ENCODE results near the gene SF3B6.
A peak's percentile ranks its signal among the peaks of the same experiment; 100 is the strongest.
"Not testable (repeated sequence)": the region's sequence is repeated elsewhere in the genome, so short reads cannot be mapped to it uniquely, and the experiment has no call there.

The SF3B6 gene, protein sequence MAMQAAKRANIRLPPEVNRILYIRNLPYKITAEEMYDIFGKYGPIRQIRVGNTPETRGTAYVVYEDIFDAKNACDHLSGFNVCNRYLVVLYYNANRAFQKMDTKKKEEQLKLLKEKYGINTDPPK

GRCh38 chr2:24075915-24076848 lies at the start of gene SF3B6:
TSS of gene SF3B6 (minus strand) at chr2:24076326. CDS start at chr2:24076229, 97 bp downstream.
- DNase-seq: peak; percentile 99

DNA sequence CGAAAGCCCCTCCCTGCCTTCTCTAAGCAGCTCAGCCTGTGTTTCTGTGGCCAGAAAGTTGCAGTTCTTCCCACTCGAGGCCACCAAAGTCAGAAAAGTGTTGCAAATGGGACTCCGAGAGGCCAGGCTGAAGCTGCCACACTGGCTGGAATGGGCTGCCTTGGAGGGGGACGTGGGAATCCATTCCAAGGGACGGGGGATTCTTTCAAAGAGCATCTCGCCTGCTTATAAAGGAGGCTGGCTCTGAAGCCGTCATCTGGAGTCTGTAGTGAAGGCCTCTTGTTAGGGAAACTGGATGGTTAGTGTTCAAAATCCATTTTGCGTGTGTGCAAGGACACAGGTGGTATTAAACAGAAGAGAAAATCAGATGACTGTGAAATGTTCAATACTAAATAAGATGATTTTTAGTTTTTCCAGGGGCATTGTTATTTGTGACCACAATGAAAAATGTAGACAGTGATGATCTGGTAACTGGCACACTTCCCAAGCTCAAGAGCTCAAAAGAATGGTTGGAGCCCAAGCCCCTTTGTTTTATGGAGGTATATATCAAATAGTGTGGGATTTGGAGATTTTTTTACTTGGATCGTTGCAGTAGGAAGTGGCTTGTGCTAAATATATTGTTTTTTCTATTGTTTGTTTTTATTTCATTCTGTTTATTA lies 47.9 kb upstream of the SF3B6 start:
- no peak for DNase-seq

DNA sequence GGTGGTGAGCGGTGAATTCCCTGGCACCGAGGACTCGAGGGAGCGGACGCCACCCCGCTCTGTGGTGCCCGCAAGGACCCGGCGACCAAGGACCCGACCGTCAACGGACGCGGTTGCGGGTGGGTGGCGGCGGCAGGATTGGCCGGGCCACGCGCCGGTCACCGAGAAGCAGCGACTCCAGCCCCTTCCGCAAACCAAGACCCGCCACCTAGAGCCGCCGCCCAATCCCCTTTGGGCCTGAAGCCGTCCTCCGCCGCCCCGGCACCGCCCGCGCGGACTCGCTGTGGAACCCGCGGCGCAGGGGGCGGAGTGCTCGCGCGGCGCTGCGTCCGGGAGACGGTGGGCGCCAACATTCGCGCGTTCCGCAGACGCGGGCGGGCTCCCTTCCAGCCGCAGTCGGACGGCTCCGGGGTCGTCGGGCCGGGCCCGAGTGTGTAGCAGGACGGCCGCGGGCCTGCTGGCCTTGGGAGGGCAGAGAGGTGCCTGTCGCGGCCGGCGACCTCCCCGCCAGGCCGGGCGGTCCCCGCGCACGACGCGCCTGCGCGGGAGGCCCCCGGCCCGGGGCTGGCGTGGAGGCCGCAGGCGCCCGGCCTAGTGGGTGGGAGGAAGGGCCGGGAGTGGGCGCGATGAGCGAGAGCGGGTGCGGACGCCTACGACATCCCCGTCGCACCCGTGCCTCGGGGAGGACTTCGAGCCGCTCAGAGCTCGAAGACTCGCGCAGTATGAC lies 47.2 kb upstream of the SF3B6 start, which contains the start of the genes FAM228B and PFN4:
Gene FAM228B, plus strand, starts transcription at position 275 of the 727 bp plus-strand sequence. CDS start 893 bp downstream, outside the sequence.
Gene PFN4, minus strand, starts transcription at position 140 of the 727 bp plus-strand sequence. CDS start 799 bp downstream, outside the sequence.
- DNase-seq: peak; percentile 75

DNA sequence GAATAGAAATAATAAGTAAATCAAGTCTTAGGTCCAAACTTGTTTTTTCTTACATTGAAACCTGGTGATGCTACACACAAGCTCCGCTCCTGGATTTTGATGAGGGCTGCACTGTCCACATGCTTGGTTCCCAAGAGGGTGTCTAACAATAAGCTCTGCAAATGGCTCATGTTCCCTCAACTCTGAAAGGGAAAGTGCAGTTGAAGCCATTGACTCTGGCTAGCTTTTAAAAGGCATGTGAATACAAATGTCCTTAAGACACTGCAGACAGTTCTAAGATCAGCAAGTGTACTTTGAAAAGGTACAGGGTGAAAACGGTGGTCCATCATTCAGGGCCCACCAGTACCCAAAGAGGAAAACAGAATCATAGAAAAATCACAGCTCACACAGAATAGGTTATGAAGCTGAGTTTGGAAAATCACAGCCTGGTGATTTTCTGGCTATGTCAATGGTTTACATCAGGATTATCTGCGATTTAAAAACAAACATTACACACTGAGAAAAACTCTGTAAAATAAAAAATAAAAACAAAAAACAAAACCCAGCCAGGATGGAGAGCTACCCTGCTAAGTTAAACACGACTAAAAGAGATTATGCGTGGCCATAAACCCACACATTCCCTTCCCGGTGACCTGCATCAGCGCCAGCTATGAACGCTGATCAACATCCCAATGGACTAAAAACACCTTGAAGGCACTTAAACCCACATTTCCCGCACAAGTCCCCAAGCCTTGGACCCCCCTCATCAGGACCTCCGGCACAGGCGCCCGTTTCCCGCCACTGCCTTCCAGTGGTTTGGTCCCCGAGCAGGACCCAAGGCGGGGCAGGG lies 46.5 kb upstream of the SF3B6 start:
- DNase-seq: no peak

GRCh38 chr2:24121469-24121868 lies 45.3 kb upstream of the SF3B6 start:
- DNase-seq: no peak

GRCh38 chr2:24121066-24121465 lies 44.9 kb upstream of the SF3B6 start:
- no peak for DNase-seq

DNA sequence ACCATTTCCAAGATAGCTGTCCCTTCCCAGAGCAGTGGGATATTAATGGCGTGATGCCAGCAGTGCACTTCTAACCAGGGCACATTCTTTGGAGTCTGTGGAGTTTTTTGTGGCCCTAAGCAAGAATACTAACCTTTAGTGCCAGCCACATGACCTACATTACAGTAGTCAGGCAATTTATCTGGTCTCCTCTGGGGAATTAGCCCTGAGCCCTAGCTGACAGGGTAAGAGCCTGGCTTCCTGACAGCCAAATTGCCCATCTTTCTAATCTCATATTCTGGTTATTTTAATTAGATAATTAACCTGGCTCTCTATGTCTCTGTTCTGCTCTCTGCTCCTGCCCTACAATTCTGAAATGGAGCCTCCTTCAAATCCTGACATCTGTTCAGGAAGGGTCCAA lies 41.8 kb upstream of the SF3B6 start:
- no peak for DNase-seq

DNA sequence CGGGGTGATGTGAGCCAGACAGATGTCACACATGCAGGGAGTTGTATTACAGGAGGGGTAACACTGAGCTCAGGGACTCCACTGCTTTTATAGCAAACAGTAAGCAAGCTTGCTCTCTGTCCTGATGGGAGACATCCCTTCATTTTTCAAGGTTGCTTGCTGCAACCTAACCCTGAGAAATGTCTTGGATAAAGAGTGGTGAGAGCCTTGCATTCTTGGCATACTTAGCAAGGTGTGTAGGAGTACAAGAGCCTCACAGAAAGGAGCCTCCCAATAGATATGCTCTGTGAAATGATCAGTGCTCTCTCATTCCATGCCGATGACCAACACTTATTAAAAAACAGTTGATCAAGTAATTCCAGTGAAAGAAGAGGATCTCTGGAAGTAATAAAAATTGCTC lies 38.9 kb upstream of the SF3B6 start:
- no peak for DNase-seq

DNA sequence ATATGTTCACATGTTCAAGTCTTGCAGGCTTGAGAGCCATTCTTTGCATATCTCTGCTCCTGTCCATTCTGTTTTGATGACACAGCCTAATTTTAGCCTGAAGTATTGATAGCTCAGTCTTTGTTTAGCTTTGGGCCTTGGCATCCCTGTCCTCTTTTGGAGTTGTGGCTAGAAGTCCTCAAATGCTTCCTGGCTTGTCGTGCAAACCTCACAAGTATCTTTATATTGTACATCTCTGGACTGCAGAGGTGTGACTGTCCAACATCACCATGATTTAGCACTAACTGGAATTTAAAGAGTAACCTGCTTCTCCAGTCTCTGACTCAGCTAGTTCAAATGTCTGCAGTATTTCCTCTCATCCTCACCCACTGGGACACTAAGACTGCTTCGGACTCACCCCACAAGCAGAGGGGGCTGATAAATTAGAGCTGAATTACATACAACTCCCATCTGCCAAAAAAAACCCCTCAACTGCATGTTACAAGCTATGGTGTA lies 35.3 kb upstream of the SF3B6 start:
- DNase-seq: no peak

GRCh38 chr2:24110660-24111303 lies 34.7 kb upstream of the SF3B6 start:
- no peak for DNase-seq

DNA sequence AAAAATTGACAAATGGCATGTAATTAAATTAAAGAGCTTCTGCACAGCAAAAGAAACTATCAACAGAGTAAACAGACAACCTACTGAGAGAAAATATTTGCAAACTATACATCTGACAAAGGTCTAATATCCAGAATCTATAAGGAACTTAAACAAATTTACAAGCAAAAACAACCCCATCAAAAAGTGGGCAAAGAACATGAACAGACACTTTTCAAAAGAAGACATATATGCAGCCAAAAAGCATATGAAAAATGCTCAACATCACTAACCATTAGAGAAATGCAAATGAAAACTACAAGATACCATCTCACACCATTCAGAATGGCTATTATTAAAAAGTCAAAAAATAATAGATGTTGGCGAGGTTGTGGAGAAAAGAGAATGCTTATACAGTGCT lies 33.3 kb upstream of the SF3B6 start:
- DNase-seq: not testable (repeated sequence)

- no peak for DNase-seq
Observed at GRCh38 chr2:24107336-24107735, 31.2 kb upstream of the SF3B6 start.

DNA sequence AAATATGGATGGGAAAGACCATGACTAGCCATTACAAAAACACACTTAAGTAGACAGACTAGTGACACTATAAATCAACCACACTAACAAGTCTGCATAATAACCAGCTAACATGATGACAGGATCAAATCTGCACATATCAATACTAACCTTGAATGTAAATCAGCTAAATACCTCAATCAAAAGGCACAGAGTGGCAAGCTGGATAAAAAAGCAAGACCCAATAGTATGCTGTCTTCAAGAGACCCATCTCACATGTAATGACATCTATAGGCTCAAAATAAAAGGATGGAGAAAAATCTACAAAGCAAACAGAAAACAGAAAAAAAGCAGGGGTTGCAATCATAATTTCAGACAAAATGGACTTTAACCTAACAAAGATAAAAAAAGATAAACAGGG lies 30.7 kb upstream of the SF3B6 start:
- no peak for DNase-seq

DNA sequence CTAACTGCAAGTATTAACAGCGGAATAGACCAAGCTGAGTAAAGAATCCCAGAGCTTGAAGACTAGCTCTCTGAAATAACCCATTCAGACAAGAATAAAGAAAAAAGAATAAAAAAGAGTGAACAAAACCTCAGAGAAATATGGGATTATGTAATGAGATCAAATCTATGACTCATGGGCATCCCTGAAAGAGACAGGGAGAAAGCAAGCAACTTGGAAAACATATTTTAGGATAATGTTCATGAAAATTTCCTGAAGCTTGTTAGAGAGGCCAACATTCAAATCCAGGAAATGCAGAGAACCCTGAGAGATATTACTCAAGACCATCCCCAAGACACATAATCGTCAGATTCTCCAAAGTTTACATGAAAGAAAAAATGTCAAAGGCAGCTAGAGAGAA lies 29.7 kb upstream of the SF3B6 start:
- DNase-seq: no peak

DNA sequence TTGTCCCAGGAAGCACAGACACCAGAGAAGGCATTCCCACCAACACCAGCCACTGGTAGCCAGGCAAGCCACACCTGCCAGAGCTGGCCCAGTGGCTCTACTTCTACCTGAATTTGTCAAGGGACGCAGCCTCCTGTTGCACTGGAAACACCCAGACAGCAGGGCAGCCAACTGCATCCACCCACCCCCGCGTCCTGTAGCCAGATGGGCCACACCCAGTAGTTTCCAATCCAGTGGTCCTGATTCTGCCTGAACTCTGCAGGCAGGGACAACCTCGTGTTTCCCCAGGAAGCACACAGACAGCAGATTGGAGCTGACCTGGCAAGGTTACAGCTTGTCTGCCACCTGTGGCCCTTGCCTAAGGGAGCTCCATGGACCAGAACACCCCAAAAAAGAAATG lies 28.8 kb upstream of the SF3B6 start:
- no peak for DNase-seq

- DNase-seq: no peak
Observed at GRCh38 chr2:24104110-24104650, 28.1 kb upstream of the SF3B6 start.

DNA sequence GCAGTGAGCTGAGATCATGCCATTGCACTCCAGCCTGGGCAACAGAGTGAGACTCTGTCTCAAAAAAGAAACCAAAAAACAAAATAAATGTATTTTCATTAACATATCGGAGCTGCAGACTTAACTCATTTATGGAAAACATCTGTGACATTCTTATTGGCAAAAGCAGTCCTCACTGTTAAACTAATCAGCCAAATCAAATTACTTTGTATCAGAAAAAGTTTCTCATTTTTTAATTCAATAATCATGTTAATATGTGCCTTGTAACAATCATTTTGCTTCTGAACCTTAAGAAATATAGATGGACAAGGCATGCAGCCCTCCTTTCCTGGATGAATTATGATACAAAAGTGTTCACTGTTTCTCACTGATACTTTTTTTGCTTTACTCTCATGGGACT lies 26.6 kb upstream of the SF3B6 start:
- DNase-seq: no peak

DNA sequence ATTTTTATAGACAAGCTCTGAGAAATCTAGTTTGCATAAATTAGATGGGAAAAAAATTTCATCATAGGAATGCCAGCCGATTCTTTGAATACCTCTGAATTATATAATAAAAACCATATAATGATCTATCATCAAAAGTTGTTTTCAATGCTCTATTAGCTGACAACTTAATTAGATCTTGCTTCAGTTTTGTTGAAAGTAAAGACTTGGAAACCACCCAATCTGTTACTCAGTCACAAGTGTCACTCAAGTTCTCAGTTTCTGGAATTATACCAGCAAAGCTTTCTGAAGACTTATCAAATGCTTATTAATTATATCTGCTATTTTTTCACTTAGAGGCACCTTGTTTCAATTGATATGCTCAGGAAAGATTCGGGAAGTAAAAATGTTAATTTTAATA lies 25.9 kb upstream of the SF3B6 start:
- no peak for DNase-seq

DNA sequence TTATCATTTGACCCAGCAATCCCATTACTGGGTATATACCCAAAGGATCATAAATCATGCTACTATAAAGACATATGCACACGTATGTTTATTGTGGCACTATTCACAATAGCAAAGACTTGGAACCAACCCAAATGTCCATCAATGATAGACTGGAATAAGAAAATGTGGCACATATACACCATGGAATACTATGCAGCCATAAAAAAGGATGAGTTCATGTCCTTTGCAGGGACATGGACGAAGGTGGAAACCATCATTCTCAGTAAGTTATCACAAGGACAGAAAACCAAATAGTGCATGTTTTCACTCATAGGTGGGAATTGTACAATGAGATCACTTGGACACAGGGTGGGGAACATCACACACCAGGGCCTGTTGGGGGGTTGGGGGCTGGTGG lies 24.6 kb upstream of the SF3B6 start:
- DNase-seq: not testable (repeated sequence)

DNA sequence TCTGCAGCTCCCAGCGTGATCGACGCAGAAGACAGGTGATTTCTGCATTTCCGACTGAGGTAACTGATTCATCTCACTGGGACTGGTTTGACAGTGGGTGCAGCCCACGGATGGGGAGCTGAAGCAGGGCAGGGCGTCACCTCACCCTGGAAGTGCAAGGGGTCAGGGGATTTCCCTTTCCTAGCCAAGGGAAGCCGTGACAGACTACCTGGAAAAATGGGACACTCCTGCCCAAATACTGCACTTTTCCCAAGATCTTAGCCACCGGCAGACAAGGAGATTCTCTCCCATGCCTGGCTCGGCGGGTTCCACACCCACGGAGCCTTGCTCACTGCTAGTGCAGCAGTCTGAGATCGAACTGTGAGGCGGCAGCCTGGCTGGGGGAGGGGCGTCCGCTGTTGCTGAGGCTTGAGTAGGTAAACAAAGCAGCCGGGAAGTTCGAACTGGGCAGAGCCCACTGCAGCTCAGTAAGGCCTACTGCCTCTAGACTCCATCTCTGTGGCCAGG lies 19.1 kb upstream of the SF3B6 start:
- DNase-seq: not testable (repeated sequence)

DNA sequence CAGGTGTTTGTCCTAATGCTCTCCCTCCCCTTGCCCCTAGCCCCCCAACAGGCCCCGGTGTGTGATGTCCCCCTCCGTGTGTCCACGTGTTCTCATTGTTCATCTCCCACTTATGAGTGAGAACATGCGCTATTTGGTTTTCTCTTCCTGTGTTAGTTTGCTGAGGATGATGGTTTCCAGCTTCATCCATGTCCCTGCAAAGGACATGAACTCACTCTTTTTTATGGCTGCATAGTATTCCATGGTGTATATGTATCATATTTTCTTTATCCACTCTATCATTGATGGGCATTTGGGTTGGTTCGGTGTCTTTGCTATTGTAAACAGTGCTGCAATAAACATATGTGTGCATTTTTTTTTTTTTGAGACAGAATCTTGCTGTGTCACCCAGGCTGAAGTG lies 17.1 kb upstream of the SF3B6 start:
- DNase-seq: not testable (repeated sequence)
